DND-41 (cell line): ENCODE results near the gene NRIP1.

Experiments
- EZH2 ChIP-seq: IDR thresholded peaks from 3 replicates; pipeline ENCODE4 v1.6.1; 2012; ENCODE audit warnings: borderline replicate concordance, low read depth, mild to moderate bottlenecking, moderate library complexity, low read length, inconsistent platforms; ENCODE audit not compliant: severe bottlenecking
- TF ChIP-seq, protein P1 (sequence below): IDR thresholded peaks from 2 replicates; pipeline ENCODE4 v1.5.1; 2012; ENCODE audit warnings: borderline replicate concordance, low read length, moderate library complexity, mild to moderate bottlenecking; ENCODE audit not compliant: poor library complexity, severe bottlenecking; ENCODE audit errors: extremely low read depth

DNA sequence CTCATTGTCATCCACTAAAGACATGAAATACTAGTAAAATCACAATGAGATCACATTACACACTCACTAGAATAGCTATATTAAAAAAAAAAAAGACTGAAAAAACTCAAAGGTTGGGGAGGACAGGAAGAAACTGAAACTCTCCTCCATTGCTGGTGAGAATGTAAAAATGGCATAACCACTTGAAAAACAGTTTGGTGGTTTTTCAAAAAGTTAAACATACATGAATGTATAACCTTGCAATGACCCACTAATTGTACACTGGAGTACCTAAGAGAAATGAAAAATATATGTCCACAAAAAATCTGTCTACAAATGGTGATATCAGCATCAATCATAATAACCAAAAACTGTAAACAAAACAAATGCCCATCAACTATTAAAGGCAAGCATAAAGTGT, 44.0 kb downstream of the NRIP1 start:
- TF ChIP-seq, protein P1, sequence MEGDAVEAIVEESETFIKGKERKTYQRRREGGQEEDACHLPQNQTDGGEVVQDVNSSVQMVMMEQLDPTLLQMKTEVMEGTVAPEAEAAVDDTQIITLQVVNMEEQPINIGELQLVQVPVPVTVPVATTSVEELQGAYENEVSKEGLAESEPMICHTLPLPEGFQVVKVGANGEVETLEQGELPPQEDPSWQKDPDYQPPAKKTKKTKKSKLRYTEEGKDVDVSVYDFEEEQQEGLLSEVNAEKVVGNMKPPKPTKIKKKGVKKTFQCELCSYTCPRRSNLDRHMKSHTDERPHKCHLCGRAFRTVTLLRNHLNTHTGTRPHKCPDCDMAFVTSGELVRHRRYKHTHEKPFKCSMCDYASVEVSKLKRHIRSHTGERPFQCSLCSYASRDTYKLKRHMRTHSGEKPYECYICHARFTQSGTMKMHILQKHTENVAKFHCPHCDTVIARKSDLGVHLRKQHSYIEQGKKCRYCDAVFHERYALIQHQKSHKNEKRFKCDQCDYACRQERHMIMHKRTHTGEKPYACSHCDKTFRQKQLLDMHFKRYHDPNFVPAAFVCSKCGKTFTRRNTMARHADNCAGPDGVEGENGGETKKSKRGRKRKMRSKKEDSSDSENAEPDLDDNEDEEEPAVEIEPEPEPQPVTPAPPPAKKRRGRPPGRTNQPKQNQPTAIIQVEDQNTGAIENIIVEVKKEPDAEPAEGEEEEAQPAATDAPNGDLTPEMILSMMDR, result no peak
- no peak for TF ChIP-seq EZH2
